Memory B cell (primary cell): ENCODE results near the gene NPSR1.
"Not testable (repeated sequence)": the region's sequence is repeated elsewhere in the genome, so short reads cannot be mapped to it uniquely, and the experiment has no call there.

Experiments
- ATAC-seq: fragments of 150-1000 bp; cut with Tn5 transposase; 2 replicates; pipeline ENCODE4 v1.10.0; 2021; ENCODE audit warnings: low read depth, mild to moderate bottlenecking, moderate library complexity
- DNase-seq, 2 donors: peaks; one replicate each; pipeline ENCODE4 v3.0.0; 2022; ENCODE audit warnings: low spot score in 2 of 2
- H3K27ac Mint-ChIP-seq: one replicate; pipeline ENCODE4 v1.8.0; 2022; ENCODE audit warnings: mild to moderate bottlenecking, moderate library complexity, mixed read lengths
- H3K27me3 Mint-ChIP-seq: one replicate; pipeline ENCODE4 v1.8.0; 2022; ENCODE audit warnings: mixed read lengths
- H3K36me3 Mint-ChIP-seq: one replicate; pipeline ENCODE4 v1.8.0; 2022; ENCODE audit warnings: mild to moderate bottlenecking, mixed read lengths
- H3K4me1 Mint-ChIP-seq: one replicate; pipeline ENCODE4 v1.8.0; 2022; ENCODE audit warnings: mixed read lengths
- H3K4me3 Mint-ChIP-seq: one replicate; pipeline ENCODE4 v1.8.0; 2022; ENCODE audit warnings: mild to moderate bottlenecking, moderate library complexity, mixed read lengths
- H3K9me3 Mint-ChIP-seq: one replicate; pipeline ENCODE4 v1.8.0; 2022; ENCODE audit warnings: mixed read lengths

Gene NPSR1

GRCh38 chr7:34657632-34658268 lies at the start of gene NPSR1:
TSS of gene NPSR1 (plus strand) at chr7:34658218. CDS start at chr7:34658413, 195 bp downstream.
- Mint-ChIP-seq H3K9me3 (no peaks in the 10 kb centered on the region), H3K4me1 (no peaks in the 10 kb centered on the region), H3K4me3 (no peak within 1 kb of the TSS), H3K27me3 (no peaks in the 10 kb centered on the region), H3K27ac (no peak within 1 kb of the TSS), H3K36me3 (no peaks in the 10 kb centered on the region)
- DNase-seq (no peak), ATAC-seq (no peak)

- H3K4me3 Mint-ChIP-seq = no peak overlapping the region
- no peak overlapping the region for H3K27ac Mint-ChIP-seq
These were observed 45.4 kb upstream of the NPSR1 start for GRCh38 chr7:34612661-34613060.

GRCh38 chr7:34620425-34620824 lies 37.6 kb upstream of the NPSR1 start:
- H3K27ac Mint-ChIP-seq = no peak overlapping the region
- H3K9me3 Mint-ChIP-seq = peaks cover 3% of the 10 kb centered on the region
- no peaks in the 10 kb centered on the region for H3K4me1 Mint-ChIP-seq
- no peaks in the 10 kb centered on the region for H3K27me3 Mint-ChIP-seq
- DNase-seq (no peak), ATAC-seq (no peak)
- no peak overlapping the region for H3K4me3 Mint-ChIP-seq
- no peaks in the 10 kb centered on the region for H3K36me3 Mint-ChIP-seq

More at GRCh38 chr7:34612661-34613060, 45.4 kb upstream of the NPSR1 start:
- Mint-ChIP-seq H3K4me1 (no peaks in the 10 kb centered on the region), H3K27me3 (no peaks in the 10 kb centered on the region), H3K9me3 (peaks cover 12% of the 10 kb centered on the region), H3K36me3 (no peaks in the 10 kb centered on the region)
- ATAC-seq (no peak), DNase-seq (no peak)

- Mint-ChIP-seq H3K36me3 (no peaks in the 10 kb centered on the region), H3K27me3 (no peaks in the 10 kb centered on the region), H3K9me3 (peaks cover 3% of the 10 kb centered on the region), H3K4me3 (no peak overlapping the region), H3K27ac (no peak overlapping the region), H3K4me1 (no peaks in the 10 kb centered on the region)
- DNase-seq = no peak
- no peak for ATAC-seq
These were observed 35.8 kb upstream of the NPSR1 start for GRCh38 chr7:34622182-34622581.

- DNase-seq = no peak
- no peaks in the 10 kb centered on the region for H3K27me3 Mint-ChIP-seq
- H3K27ac Mint-ChIP-seq = no peak overlapping the region
- H3K4me3 Mint-ChIP-seq = no peak overlapping the region
- H3K4me1 Mint-ChIP-seq = no peaks in the 10 kb centered on the region
- H3K36me3 Mint-ChIP-seq = no peaks in the 10 kb centered on the region
- H3K9me3 Mint-ChIP-seq = peaks cover 3% of the 10 kb centered on the region
- ATAC-seq = no peak
These were observed 35.2 kb upstream of the NPSR1 start for GRCh38 chr7:34622771-34623250.

GRCh38 chr7:34628618-34629017 lies 29.4 kb upstream of the NPSR1 start:
- H3K9me3 Mint-ChIP-seq, H3K4me3 Mint-ChIP-seq, H3K36me3 Mint-ChIP-seq, H3K27ac Mint-ChIP-seq, ATAC-seq, H3K27me3 Mint-ChIP-seq, DNase-seq, H3K4me1 Mint-ChIP-seq: not testable (repeated sequence)

GRCh38 chr7:34652809-34653208 lies 5.2 kb upstream of the NPSR1 start:
- H3K4me3 Mint-ChIP-seq = no peak overlapping the region
- no peak overlapping the region for H3K27ac Mint-ChIP-seq
- DNase-seq (no peak), ATAC-seq (no peak)
- peaks cover 2% of the 10 kb centered on the region for H3K9me3 Mint-ChIP-seq
- H3K36me3 Mint-ChIP-seq = no peaks in the 10 kb centered on the region
- H3K4me1 Mint-ChIP-seq = no peaks in the 10 kb centered on the region
- no peaks in the 10 kb centered on the region for H3K27me3 Mint-ChIP-seq

GRCh38 chr7:34653787-34654186 lies 4.2 kb upstream of the NPSR1 start:
- Mint-ChIP-seq H3K4me1 (no peaks in the 10 kb centered on the region), H3K27ac (no peak overlapping the region), H3K27me3 (no peaks in the 10 kb centered on the region), H3K4me3 (no peak overlapping the region), H3K36me3 (no peaks in the 10 kb centered on the region), H3K9me3 (peaks cover 2% of the 10 kb centered on the region)
- DNase-seq (no peak), ATAC-seq (no peak)

- no peak overlapping the region for H3K27ac Mint-ChIP-seq
- no peak overlapping the region for H3K4me3 Mint-ChIP-seq
- H3K4me1 Mint-ChIP-seq = no peaks in the 10 kb centered on the region
- peaks cover 2% of the 10 kb centered on the region for H3K9me3 Mint-ChIP-seq
- ATAC-seq = no peak
- no peaks in the 10 kb centered on the region for H3K27me3 Mint-ChIP-seq
- no peak for DNase-seq
- H3K36me3 Mint-ChIP-seq = no peaks in the 10 kb centered on the region
These were observed 2.6 kb upstream of the NPSR1 start for GRCh38 chr7:34655384-34655783.

- no peaks in the 10 kb centered on the region for H3K4me1 Mint-ChIP-seq
- no peaks in the 10 kb centered on the region for H3K36me3 Mint-ChIP-seq
- DNase-seq (no peak), ATAC-seq (no peak)
- H3K9me3 Mint-ChIP-seq = peaks cover 2% of the 10 kb centered on the region
- no peak overlapping the region for H3K4me3 Mint-ChIP-seq
- H3K27ac Mint-ChIP-seq = no peak overlapping the region
- H3K27me3 Mint-ChIP-seq = no peaks in the 10 kb centered on the region
These were observed 2.0 kb upstream of the NPSR1 start for GRCh38 chr7:34656041-34656440.

- Mint-ChIP-seq H3K36me3 (no peaks in the 10 kb centered on the region), H3K9me3 (no peaks in the 10 kb centered on the region), H3K4me3 (no peak overlapping the region), H3K27ac (no peak overlapping the region), H3K27me3 (no peaks in the 10 kb centered on the region), H3K4me1 (no peaks in the 10 kb centered on the region)
- ATAC-seq (no peak), DNase-seq (no peak)
These were observed 1.6 kb downstream of the NPSR1 start for GRCh38 chr7:34659472-34660075.

- Mint-ChIP-seq H3K27ac (no peak overlapping the region), H3K27me3 (no peaks in the 10 kb centered on the region), H3K9me3 (peaks cover 2% of the 10 kb centered on the region), H3K36me3 (no peaks in the 10 kb centered on the region), H3K4me1 (no peaks in the 10 kb centered on the region), H3K4me3 (no peak overlapping the region)
- no peak for ATAC-seq
- no peak for DNase-seq
These were observed 4.2 kb downstream of the NPSR1 start for GRCh38 chr7:34662058-34662708.

GRCh38 chr7:34664755-34665154 lies 6.7 kb downstream of the NPSR1 start:
- H3K27me3 Mint-ChIP-seq = no peaks in the 10 kb centered on the region
- no peak overlapping the region for H3K4me3 Mint-ChIP-seq
- no peak for DNase-seq
- ATAC-seq = no peak
- no peaks in the 10 kb centered on the region for H3K4me1 Mint-ChIP-seq
- H3K36me3 Mint-ChIP-seq = no peaks in the 10 kb centered on the region
- H3K9me3 Mint-ChIP-seq = peaks cover 2% of the 10 kb centered on the region
- H3K27ac Mint-ChIP-seq = no peak overlapping the region

- Mint-ChIP-seq H3K27me3 (no peaks in the 10 kb centered on the region), H3K4me1 (no peaks in the 10 kb centered on the region), H3K27ac (no peak overlapping the region), H3K9me3 (no peaks in the 10 kb centered on the region), H3K4me3 (no peak overlapping the region), H3K36me3 (no peaks in the 10 kb centered on the region)
- DNase-seq = no peak
- no peak for ATAC-seq
These were observed 14.4 kb downstream of the NPSR1 start for GRCh38 chr7:34672430-34672829.
